Effector memory CD4-positive, alpha-beta T cell (primary cell): ENCODE results near the gene OSTF1.

Experiments used
- DNase-seq, 3 donors: peaks; one replicate each; pipeline ENCODE4 v3.0.0-alpha.2; 2020
- H3K27ac ChIP-seq: 2 replicates; pipeline ENCODE4 v1.7.0; 2013; ENCODE audit warnings: mild to moderate bottlenecking, low read length, moderate library complexity; ENCODE audit not compliant: insufficient read depth, poor library complexity, severe bottlenecking
- H3K27me3 ChIP-seq: replicated peaks from 2 replicates; pipeline ENCODE4 v1.7.0; 2013; ENCODE audit warnings: mild to moderate bottlenecking, low read length; ENCODE audit not compliant: insufficient read depth, control insufficient read depth, poor library complexity, severe bottlenecking
- H3K36me3 ChIP-seq: 2 replicates; pipeline ENCODE4 v1.7.0; 2013; ENCODE audit warnings: mild to moderate bottlenecking, low read length, moderate library complexity; ENCODE audit not compliant: control insufficient read depth, insufficient read depth
- H3K4me1 ChIP-seq: 2 replicates; pipeline ENCODE4 v1.7.0; 2013; ENCODE audit warnings: low read length, mild to moderate bottlenecking; ENCODE audit not compliant: control insufficient read depth, insufficient read depth, poor library complexity, severe bottlenecking
- H3K4me3 ChIP-seq: 2 replicates; pipeline ENCODE4 v1.7.0; 2013; ENCODE audit warnings: low read length, low read depth, mild to moderate bottlenecking; ENCODE audit not compliant: insufficient read depth, poor library complexity, severe bottlenecking
- H3K9me3 ChIP-seq: 2 replicates; pipeline ENCODE4 v1.7.0; 2013; ENCODE audit warnings: mild to moderate bottlenecking, low read length, moderate library complexity; ENCODE audit not compliant: control insufficient read depth

OSTF1 gene

GRCh38 chr9:75084081-75084672, 4.1 kb upstream of the OSTF1 start:
- Histone ChIP-seq H3K4me1 (peaks cover 15% of the 10 kb centered on the region), H3K36me3 (peaks cover 26% of the 10 kb centered on the region), H3K4me3 (no peak overlapping the region), H3K27me3 (no peaks in the 10 kb centered on the region), H3K27ac (no peak overlapping the region), H3K9me3 (no peaks in the 10 kb centered on the region)
- no peak for DNase-seq

DNA sequence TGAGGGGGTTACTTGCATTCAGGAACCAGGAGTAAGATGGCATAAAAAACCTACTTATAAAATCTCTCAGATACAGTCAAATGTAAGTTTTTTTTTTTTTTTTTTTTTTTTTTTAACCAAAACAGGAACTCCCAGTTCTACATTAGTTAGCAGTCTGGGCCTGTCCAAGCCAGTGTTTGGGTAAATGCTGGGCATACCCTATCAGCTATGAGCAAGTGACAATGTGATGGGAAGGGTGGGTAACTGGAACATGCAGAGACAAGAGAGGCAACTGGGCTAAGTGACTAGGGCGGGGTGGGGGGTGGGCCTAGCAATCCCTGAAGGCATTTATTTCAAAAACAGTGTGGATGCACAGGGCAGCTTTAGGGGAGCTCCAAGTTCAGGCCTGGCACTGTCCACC, 2.7 kb upstream of the OSTF1 start:
- Histone ChIP-seq H3K27ac (no peak overlapping the region), H3K9me3 (no peaks in the 10 kb centered on the region), H3K4me1 (peaks cover 24% of the 10 kb centered on the region), H3K36me3 (peaks cover 23% of the 10 kb centered on the region), H3K27me3 (no peaks in the 10 kb centered on the region), H3K4me3 (no peak overlapping the region)
- DNase-seq, result no peak

DNA sequence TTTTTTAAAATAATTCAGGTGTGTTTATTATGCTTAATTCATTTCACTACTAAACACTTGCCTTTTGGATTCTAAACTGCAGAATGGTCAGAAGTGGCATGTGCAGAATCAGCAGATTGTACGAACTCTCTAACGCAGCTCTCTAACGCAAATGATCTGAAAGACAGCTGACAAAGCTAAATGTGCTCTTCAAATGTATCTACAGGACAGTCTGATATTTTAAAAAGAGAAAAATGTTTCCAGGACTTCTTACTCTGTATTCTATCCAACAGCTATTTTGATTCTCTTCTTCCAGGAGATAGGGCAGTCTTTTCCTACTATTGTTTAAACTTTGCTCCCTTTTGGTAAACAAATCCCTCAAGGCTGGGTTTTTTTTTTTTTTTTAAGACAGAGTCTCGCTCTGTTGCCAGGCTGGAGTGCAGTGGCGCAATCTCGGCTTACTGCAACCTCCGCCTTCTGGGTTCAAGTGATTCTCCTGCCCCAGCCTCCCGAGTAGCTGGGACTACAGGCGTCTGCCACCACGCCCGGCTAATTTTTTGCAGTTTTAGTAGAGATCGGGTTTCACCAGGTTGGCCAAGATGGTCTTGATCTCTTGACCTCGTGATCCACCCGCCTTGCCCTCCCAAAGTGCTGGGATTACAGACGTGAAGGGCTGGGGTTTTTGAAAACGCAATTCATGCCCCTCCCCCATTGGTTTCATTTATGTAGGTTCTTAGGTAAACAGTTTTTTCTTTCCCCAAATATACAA, 1.6 kb upstream of the OSTF1 start:
- Histone ChIP-seq H3K36me3 (peaks cover 13% of the 10 kb centered on the region), H3K27me3 (no peaks in the 10 kb centered on the region), H3K27ac (peak overlapping the region; percentile 88), H3K4me3 (peak overlapping the region; percentile 96), H3K4me1 (peaks cover 34% of the 10 kb centered on the region), H3K9me3 (no peaks in the 10 kb centered on the region)
- DNase-seq, result no peak

DNA sequence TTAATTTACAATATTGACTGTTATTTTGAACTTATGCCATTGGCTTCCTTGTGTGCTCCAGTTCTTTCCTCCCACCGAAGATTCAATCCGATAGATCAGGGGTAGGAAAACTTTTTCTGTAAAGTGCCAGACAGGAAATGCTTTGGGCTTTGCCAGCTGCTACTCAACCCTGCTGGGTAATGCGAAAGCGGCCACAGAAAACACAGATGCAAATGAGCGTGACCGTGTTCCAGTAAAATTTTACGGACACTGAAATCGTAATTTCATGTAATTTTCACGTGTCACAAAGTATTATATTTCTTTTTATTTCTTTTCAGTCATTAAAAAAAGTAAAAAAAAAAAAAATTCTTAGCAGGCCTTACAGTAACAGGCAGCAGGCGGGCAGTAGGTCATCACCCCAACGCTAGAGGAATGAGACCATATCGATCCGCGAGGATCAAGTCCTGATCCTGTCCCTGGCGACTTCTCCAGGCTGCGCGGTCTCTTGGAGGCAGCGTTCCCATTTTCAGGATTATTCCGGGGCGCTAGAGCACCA, 958 bp upstream of the OSTF1 start:
- Histone ChIP-seq H3K27ac (peak overlapping the region; percentile 88), H3K9me3 (no peaks in the 10 kb centered on the region), H3K36me3 (peaks cover 7% of the 10 kb centered on the region), H3K4me1 (peaks cover 41% of the 10 kb centered on the region), H3K4me3 (peak overlapping the region; percentile 96), H3K27me3 (no peaks in the 10 kb centered on the region)
- peak; percentile 25 to 53 (median 47) for DNase-seq

GRCh38 chr9:75088646-75089372, 495 bp downstream of the OSTF1 start:
- Histone ChIP-seq H3K36me3 (no peaks in the 10 kb centered on the region), H3K4me3 (peak overlapping the region; percentile 94), H3K27me3 (no peaks in the 10 kb centered on the region), H3K9me3 (no peaks in the 10 kb centered on the region), H3K4me1 (peaks cover 49% of the 10 kb centered on the region), H3K27ac (peak overlapping the region; percentile 88)
- DNase-seq, result no peak

DNA sequence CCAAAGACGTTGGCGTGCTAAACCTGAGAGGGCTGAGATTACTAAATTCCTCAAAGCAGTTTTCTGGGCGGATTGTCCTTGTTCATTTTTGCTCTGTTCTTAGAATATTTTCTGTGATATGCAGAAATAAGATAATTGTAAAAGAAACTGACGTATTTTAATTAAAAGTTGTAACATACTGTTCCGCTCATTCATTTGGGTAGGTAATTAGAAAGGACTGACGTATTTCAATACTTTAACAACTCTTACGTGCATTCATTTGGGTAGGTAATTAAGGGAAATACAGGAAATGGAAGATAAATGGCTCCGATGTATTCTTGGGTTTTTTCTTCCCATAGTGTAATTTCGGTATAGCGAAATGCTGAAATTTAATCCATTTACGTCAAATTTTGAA, 1.1 kb downstream of the OSTF1 start:
- no peak for DNase-seq
- Histone ChIP-seq H3K4me1 (peaks cover 54% of the 10 kb centered on the region), H3K27me3 (no peaks in the 10 kb centered on the region), H3K27ac (peak overlapping the region; percentile 88), H3K36me3 (no peaks in the 10 kb centered on the region), H3K9me3 (no peaks in the 10 kb centered on the region), H3K4me3 (peak overlapping the region; percentile 94)

DNA sequence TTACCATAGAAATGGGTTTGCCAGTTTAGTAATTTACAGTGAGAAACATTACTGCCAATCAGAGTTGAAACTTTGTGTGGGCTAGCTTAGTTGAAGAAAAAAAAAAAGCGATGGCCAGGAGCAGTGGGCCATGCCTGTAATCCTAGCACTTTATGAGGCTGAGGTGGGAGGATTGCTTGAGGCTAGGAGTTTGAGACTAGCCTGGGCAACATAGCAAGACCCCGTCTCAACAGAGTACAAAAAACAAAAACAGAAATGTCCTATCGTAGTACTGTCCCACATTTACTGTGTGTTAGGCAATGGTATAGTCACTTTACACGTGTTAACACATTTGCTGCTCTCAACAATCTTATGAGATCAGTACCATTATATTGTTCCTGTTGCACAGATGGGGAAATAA, 2.3 kb downstream of the OSTF1 start:
- peak overlapping the region; percentile 94 for H3K4me3 ChIP-seq
- H3K4me1 ChIP-seq, result peaks cover 60% of the 10 kb centered on the region
- no peaks in the 10 kb centered on the region for H3K27me3 ChIP-seq
- no peaks in the 10 kb centered on the region for H3K9me3 ChIP-seq
- H3K27ac ChIP-seq, result peak overlapping the region; percentile 14
- H3K36me3 ChIP-seq, result no peaks in the 10 kb centered on the region
- no peak for DNase-seq

DNA sequence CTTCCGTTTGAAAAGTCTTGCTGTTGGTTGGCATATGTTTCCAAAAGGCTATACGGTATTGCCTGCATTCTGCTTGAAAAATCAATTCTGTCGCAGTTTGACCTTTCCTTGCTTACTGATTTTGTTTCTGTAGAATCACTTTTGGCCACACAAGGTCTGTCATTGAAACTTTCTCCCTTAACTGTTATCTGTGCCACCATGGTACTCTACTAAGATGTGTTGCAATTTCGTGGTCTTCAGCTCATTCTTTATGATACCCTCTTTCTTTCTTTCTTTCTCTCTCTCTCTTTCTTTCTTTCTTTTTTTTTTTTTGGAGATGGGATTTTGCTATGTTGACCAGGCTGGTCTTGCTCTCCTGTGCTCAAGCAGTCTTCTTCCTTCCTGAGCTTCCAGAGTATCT, 4.5 kb downstream of the OSTF1 start:
- DNase-seq, result no peak
- Histone ChIP-seq H3K9me3 (no peaks in the 10 kb centered on the region), H3K27ac (peak overlapping the region; percentile 3), H3K4me1 (peaks cover 52% of the 10 kb centered on the region), H3K36me3 (peaks cover under 1% of the 10 kb centered on the region), H3K4me3 (no peak overlapping the region), H3K27me3 (no peaks in the 10 kb centered on the region)

DNA sequence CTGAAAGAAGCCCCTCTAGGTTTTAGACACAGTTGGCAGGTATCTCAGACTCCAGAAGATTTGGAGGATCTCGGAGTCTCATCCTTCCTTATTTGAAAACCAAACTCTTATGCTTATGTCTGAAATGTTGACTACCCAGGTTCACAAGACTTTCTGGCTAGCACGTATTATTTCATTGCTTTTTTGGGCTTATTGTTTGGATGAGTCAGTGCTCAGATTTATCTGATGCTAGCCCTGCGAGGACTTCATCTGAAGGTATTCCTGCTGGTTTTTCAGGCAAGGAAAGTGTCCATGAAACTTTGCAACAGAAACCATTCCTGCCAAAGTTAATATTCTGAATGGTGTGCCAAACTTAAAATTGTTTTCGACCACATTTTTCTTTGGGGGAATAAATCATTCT, 8.5 kb downstream of the OSTF1 start:
- Histone ChIP-seq H3K9me3 (no peaks in the 10 kb centered on the region), H3K27ac (no peak overlapping the region), H3K4me3 (no peak overlapping the region), H3K27me3 (no peaks in the 10 kb centered on the region), H3K4me1 (peaks cover 35% of the 10 kb centered on the region), H3K36me3 (peaks cover 5% of the 10 kb centered on the region)
- no peak for DNase-seq
